Measurements from ENCODE around the gene RPL7A.

Gene RPL7A

DNA sequence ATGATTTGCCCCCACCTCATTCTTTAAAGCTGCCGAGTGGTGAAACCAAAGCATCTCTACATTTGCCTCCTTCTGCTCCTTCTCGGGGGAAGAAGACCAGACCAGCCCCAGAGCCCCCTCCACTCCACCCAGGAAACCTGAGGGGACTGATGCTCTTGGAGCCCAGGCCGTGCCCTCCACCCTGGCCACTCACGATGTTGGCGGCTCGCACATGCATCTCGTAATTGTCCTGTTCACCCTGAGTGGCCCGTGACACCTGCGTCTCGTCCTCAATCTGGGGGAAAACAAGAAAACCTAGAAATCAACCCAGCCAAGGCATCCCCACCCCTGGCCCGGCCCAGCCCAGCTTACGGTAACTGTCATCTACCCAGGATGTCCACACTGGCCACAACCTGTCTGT is 3.0 kb upstream of the RPL7A start:
- no peak overlapping the region for H4K91ac ChIP-seq (ENCODE audit: low read length)
- H3K23ac ChIP-seq (ENCODE audit: low read length in 2 of 2), result no peak overlapping the region
- H3K79me1 ChIP-seq (replicated peaks; ENCODE audit: low read length, poor library complexity, severe bottlenecking), result peaks cover 41% of the 10 kb centered on the region
- H3K4me1 ChIP-seq (ENCODE audit: control insufficient read depth, insufficient read depth, low read depth, low read length), result peaks cover 22% of the 10 kb centered on the region
- H3K9ac ChIP-seq (ENCODE audit: low read length), result no peak overlapping the region
- no peak overlapping the region for H2AFZ ChIP-seq (ENCODE audit: low read depth, low read length)
- no peak overlapping the region for H3K4ac ChIP-seq (ENCODE audit: low read depth in 1 of 2, low read length in 2 of 2)
- no peak overlapping the region for H2BK15ac ChIP-seq (ENCODE audit: low read depth, poor library complexity, severe bottlenecking)
- H3K4me3 ChIP-seq (ENCODE audit: insufficient read depth in 1 of 2, low read depth in 1 of 2, low read length in 2 of 2), result no peak overlapping the region
- no peaks in the 10 kb centered on the region for H3K27me3 ChIP-seq (ENCODE audit: control insufficient read depth in 1 of 2, insufficient read depth in 1 of 2, low read length in 2 of 2)
- no peaks in the 10 kb centered on the region for H3K9me3 ChIP-seq (ENCODE audit: control insufficient read depth, low read length)
- no peak overlapping the region for H4K8ac ChIP-seq (ENCODE audit: low read length)
- peaks cover 74% of the 10 kb centered on the region in 2 experiments for H3K36me3 ChIP-seq (ENCODE audit: control insufficient read depth in 1 of 2, insufficient read depth in 2 of 2, low read depth in 1 of 2, low read length in 2 of 2)
- DNase-seq, result no peak
- no peak overlapping the region for H2BK12ac ChIP-seq (ENCODE audit: low read length in 2 of 2)
- H2BK5ac ChIP-seq (ENCODE audit: low read depth, low read length, poor library complexity, severe bottlenecking), result no peak overlapping the region
- no peak overlapping the region for H3K18ac ChIP-seq (ENCODE audit: low read depth in 1 of 2, low read length in 2 of 2)
- no peak overlapping the region for H3K14ac ChIP-seq (ENCODE audit: low read length in 2 of 2)
- WGBS, result 98% methylated on average over 12 of the region's 12 CpGs
- no peak overlapping the region for H3K4me2 ChIP-seq (ENCODE audit: low read length, poor library complexity, severe bottlenecking)
- no peak overlapping the region for H2AK5ac ChIP-seq (ENCODE audit: low read length, severe bottlenecking)
- no peak overlapping the region for H2BK120ac ChIP-seq (ENCODE audit: low read depth, low read length)
- no peak overlapping the region for H3K27ac ChIP-seq (ENCODE audit: low read length, poor library complexity, severe bottlenecking)

DNA sequence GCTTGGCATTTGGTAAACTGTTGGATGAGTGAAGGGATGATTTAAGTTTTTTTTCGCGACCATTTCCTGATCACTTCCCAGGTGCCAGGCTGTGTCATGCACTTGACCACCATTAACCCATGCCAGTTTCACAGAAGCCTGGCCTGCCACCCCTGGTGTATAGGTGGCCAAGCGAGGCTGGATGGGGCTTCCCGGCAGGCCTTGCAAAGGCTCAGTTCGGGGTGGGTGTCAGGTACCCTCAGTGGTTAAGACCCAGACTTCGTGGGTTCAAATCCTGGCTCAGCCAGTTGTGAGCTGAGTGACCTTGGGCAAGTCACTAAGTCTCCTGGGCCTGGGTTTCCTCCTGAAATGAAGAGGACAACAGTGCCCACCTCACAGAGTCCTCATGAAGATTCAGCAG is 2.4 kb upstream of the RPL7A start:
- no peak overlapping the region for H4K91ac ChIP-seq (ENCODE audit: low read length)
- no peaks in the 10 kb centered on the region for H3K9me3 ChIP-seq (ENCODE audit: control insufficient read depth, low read length)
- H3K27me3 ChIP-seq (ENCODE audit: control insufficient read depth in 1 of 2, insufficient read depth in 1 of 2, low read length in 2 of 2), result no peaks in the 10 kb centered on the region
- H3K4me1 ChIP-seq (ENCODE audit: control insufficient read depth, insufficient read depth, low read depth, low read length), result peaks cover 25% of the 10 kb centered on the region
- no peak overlapping the region for H3K27ac ChIP-seq (ENCODE audit: low read length, poor library complexity, severe bottlenecking)
- H3K79me1 ChIP-seq (replicated peaks; ENCODE audit: low read length, poor library complexity, severe bottlenecking), result peaks cover 41% of the 10 kb centered on the region
- H2BK12ac ChIP-seq (ENCODE audit: low read length in 2 of 2), result no peak overlapping the region
- no peak overlapping the region for H3K18ac ChIP-seq (ENCODE audit: low read depth in 1 of 2, low read length in 2 of 2)
- H3K4ac ChIP-seq (ENCODE audit: low read depth in 1 of 2, low read length in 2 of 2), result no peak overlapping the region
- no peak overlapping the region for H2BK5ac ChIP-seq (ENCODE audit: low read depth, low read length, poor library complexity, severe bottlenecking)
- H3K9ac ChIP-seq (ENCODE audit: low read length), result peak overlapping the region; percentile 100
- DNase-seq, result no peak
- H2BK15ac ChIP-seq (ENCODE audit: low read depth, poor library complexity, severe bottlenecking), result no peak overlapping the region
- no peak overlapping the region for H4K8ac ChIP-seq (ENCODE audit: low read length)
- WGBS, result 97% methylated on average over 6 of the region's 6 CpGs
- H3K4me2 ChIP-seq (ENCODE audit: low read length, poor library complexity, severe bottlenecking), result no peak overlapping the region
- H3K4me3 ChIP-seq (ENCODE audit: insufficient read depth in 1 of 2, low read depth in 1 of 2, low read length in 2 of 2), result no peak overlapping the region
- no peak overlapping the region for H2BK120ac ChIP-seq (ENCODE audit: low read depth, low read length)
- H2AK5ac ChIP-seq (ENCODE audit: low read length, severe bottlenecking), result no peak overlapping the region
- H2AFZ ChIP-seq (ENCODE audit: low read depth, low read length), result no peak overlapping the region
- no peak overlapping the region for H3K14ac ChIP-seq (ENCODE audit: low read length in 2 of 2)
- H3K36me3 ChIP-seq (ENCODE audit: control insufficient read depth in 1 of 2, insufficient read depth in 2 of 2, low read depth in 1 of 2, low read length in 2 of 2), result peaks cover 74% of the 10 kb centered on the region in 2 experiments
- H3K23ac ChIP-seq (ENCODE audit: low read length in 2 of 2), result no peak overlapping the region

GRCh38 chr9:133346021-133346785 is 1.8 kb upstream of the RPL7A start:
- peak overlapping the region; percentile 35 to 99 for H3K4me3 ChIP-seq (ENCODE audit: insufficient read depth in 1 of 2, low read depth in 1 of 2, low read length in 2 of 2)
- peak overlapping the region in 1 of 2 experiments; percentile 12 for H3K14ac ChIP-seq (ENCODE audit: low read length in 2 of 2)
- no peak overlapping the region for H2AFZ ChIP-seq (ENCODE audit: low read depth, low read length)
- H3K9me3 ChIP-seq (ENCODE audit: control insufficient read depth, low read length), result no peaks in the 10 kb centered on the region
- H3K27me3 ChIP-seq (ENCODE audit: control insufficient read depth in 1 of 2, insufficient read depth in 1 of 2, low read length in 2 of 2), result no peaks in the 10 kb centered on the region
- peaks cover 25% of the 10 kb centered on the region for H3K4me1 ChIP-seq (ENCODE audit: control insufficient read depth, insufficient read depth, low read depth, low read length)
- no peak overlapping the region for H2BK120ac ChIP-seq (ENCODE audit: low read depth, low read length)
- no peak overlapping the region for H4K8ac ChIP-seq (ENCODE audit: low read length)
- H4K91ac ChIP-seq (ENCODE audit: low read length), result no peak overlapping the region
- H2BK5ac ChIP-seq (ENCODE audit: low read depth, low read length, poor library complexity, severe bottlenecking), result no peak overlapping the region
- peak overlapping the region in 1 of 2 experiments; percentile 37 for H3K18ac ChIP-seq (ENCODE audit: low read depth in 1 of 2, low read length in 2 of 2)
- no peak overlapping the region for H2BK15ac ChIP-seq (ENCODE audit: low read depth, poor library complexity, severe bottlenecking)
- H2BK12ac ChIP-seq (ENCODE audit: low read length in 2 of 2), result no peak overlapping the region
- DNase-seq, result no peak
- peak overlapping the region; percentile 67 for H3K4me2 ChIP-seq (ENCODE audit: low read length, poor library complexity, severe bottlenecking)
- 82% methylated on average over 15 of the region's 15 CpGs for WGBS
- H3K27ac ChIP-seq (ENCODE audit: low read length, poor library complexity, severe bottlenecking), result peak overlapping the region; percentile 19
- peaks cover 41% of the 10 kb centered on the region for H3K79me1 ChIP-seq (replicated peaks; ENCODE audit: low read length, poor library complexity, severe bottlenecking)
- H3K9ac ChIP-seq (ENCODE audit: low read length), result peak overlapping the region; percentile 100
- no peak overlapping the region for H2AK5ac ChIP-seq (ENCODE audit: low read length, severe bottlenecking)
- peaks cover 70 to 74% of the 10 kb centered on the region in 2 experiments for H3K36me3 ChIP-seq (ENCODE audit: control insufficient read depth in 1 of 2, insufficient read depth in 2 of 2, low read depth in 1 of 2, low read length in 2 of 2)
- H3K23ac ChIP-seq (ENCODE audit: low read length in 2 of 2), result no peak overlapping the region
- H3K4ac ChIP-seq (ENCODE audit: low read depth in 1 of 2, low read length in 2 of 2), result no peak overlapping the region

DNA sequence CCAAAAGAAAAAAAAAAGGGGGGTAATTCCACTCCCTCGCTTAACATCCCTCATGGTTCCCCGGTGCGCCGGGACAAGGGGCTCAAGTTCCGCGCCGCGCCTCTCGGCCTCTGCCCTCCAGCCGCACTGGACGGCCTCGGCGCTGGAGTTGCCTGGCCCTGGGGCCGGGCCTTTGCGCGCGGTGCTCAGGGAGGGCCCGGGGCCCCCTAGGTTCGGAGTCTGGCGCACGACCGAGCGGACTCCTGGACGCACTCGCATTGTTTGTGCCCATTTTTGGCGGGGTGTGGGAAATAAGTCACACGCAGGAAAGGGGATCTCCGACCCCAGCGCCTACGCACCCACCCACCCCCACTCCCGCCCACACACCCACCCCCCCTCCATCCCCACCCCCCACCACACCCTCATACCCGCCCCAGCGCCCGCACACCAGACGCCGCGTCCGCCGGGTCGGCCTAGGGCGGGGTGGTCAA is 468 bp upstream of the RPL7A start:
- H2AK5ac ChIP-seq (ENCODE audit: low read length, severe bottlenecking), result no peak overlapping the region
- peak overlapping the region; percentile 100 for H3K9ac ChIP-seq (ENCODE audit: low read length)
- peak overlapping the region in 1 of 2 experiments; percentile 93 for H3K14ac ChIP-seq (ENCODE audit: low read length in 2 of 2)
- peak; percentile 51 for DNase-seq
- H3K36me3 ChIP-seq (ENCODE audit: control insufficient read depth in 1 of 2, insufficient read depth in 2 of 2, low read depth in 1 of 2, low read length in 2 of 2), result peaks cover 70 to 74% of the 10 kb centered on the region in 2 experiments
- peak overlapping the region; percentile 77 for H3K4me2 ChIP-seq (ENCODE audit: low read length, poor library complexity, severe bottlenecking)
- peak overlapping the region in 1 of 2 experiments; percentile 71 for H3K4ac ChIP-seq (ENCODE audit: low read depth in 1 of 2, low read length in 2 of 2)
- peaks cover 21% of the 10 kb centered on the region for H3K4me1 ChIP-seq (ENCODE audit: control insufficient read depth, insufficient read depth, low read depth, low read length)
- H3K23ac ChIP-seq (ENCODE audit: low read length in 2 of 2), result peak overlapping the region in 1 of 2 experiments; percentile 63
- peaks cover 36% of the 10 kb centered on the region for H3K79me1 ChIP-seq (replicated peaks; ENCODE audit: low read length, poor library complexity, severe bottlenecking)
- H3K9me3 ChIP-seq (ENCODE audit: control insufficient read depth, low read length), result no peaks in the 10 kb centered on the region
- H3K27me3 ChIP-seq (ENCODE audit: control insufficient read depth in 1 of 2, insufficient read depth in 1 of 2, low read length in 2 of 2), result no peaks in the 10 kb centered on the region
- peak overlapping the region; percentile 80 to 99 for H3K4me3 ChIP-seq (ENCODE audit: insufficient read depth in 1 of 2, low read depth in 1 of 2, low read length in 2 of 2)
- H2BK15ac ChIP-seq (ENCODE audit: low read depth, poor library complexity, severe bottlenecking), result no peak overlapping the region
- H4K8ac ChIP-seq (ENCODE audit: low read length), result peak overlapping the region; percentile 50
- no peak overlapping the region for H4K91ac ChIP-seq (ENCODE audit: low read length)
- H3K27ac ChIP-seq (ENCODE audit: low read length, poor library complexity, severe bottlenecking), result peak overlapping the region; percentile 30
- H3K18ac ChIP-seq (ENCODE audit: low read depth in 1 of 2, low read length in 2 of 2), result peak overlapping the region in 1 of 2 experiments; percentile 90
- peak overlapping the region; percentile 60 for H2AFZ ChIP-seq (ENCODE audit: low read depth, low read length)
- peak overlapping the region; percentile 65 for H2BK120ac ChIP-seq (ENCODE audit: low read depth, low read length)
- H2BK5ac ChIP-seq (ENCODE audit: low read depth, low read length, poor library complexity, severe bottlenecking), result no peak overlapping the region
- WGBS, result under 1% methylated on average over 27 of the region's 41 CpGs
- H2BK12ac ChIP-seq (ENCODE audit: low read length in 2 of 2), result no peak overlapping the region

Measured in mesenchymal stem cell (in vitro differentiated cells and primary cell).